HCT116 (cell line): Measurements from ENCODE around the gene FSD1. TPM values are rescaled to one million over a fixed set of nuclear protein-coding genes. Genes with fewer than 3 reads are reported as not detected.

Experiments used
- ATAC-seq: fragments of 200-7000 bp; cut with Tn5 transposase; 2 replicates; pipeline ENCODE4 v1.9.1; 2020; ENCODE audit warnings: mild to moderate bottlenecking, moderate library complexity
- BruUV-seq: library from RNA; stranded (reverse); fragments of 400-500 nt; replicated peaks from 2 replicates; lab custom pipeline; 2021; lab: Mats Ljungman, UMichigan
- CTCF ChIA-PET: fragments of 300-600 bp; sonication (Branson Sonifier 250); formaldehyde crosslinking; loops from one replicate; lab custom pipeline; 2021; ENCODE audit warnings: antibody characterized with exemption; lab: Charles Lee
- POLR2A ChIA-PET: fragments of 300-600, 350-600 bp; sonication (Branson Sonifier 250); formaldehyde crosslinking; loops from one replicate; lab custom pipeline; 2021; ENCODE audit warnings: antibody characterized with exemption; lab: Charles Lee
- RAD21 ChIA-PET, 2 experiments: fragments of 300-600 bp; sonication (Branson Sonifier 250); formaldehyde crosslinking; loops; one replicate each; lab custom pipeline; 2023; ENCODE audit warnings: low total read pairs in 2 of 2; ENCODE audit not compliant: uncharacterized antibody in 2 of 2, unreplicated experiment in 2 of 2, low non-redundant PET in 1 of 2; lab: Charles Lee
- DNase-seq: peaks from one replicate; pipeline ENCODE4 v3.0.0-alpha.2; 2010; ENCODE audit warnings: low read depth, low spot score
- H2AFZ ChIP-seq: fragments of 200-600 bp; shearing (Covaris generic), sonication (generic); 2 replicates; pipeline ENCODE4 v1.6.1; 2017; ENCODE audit warnings: low read depth, mixed run types, mixed read lengths, antibody characterized with exemption, low read length; ENCODE audit not compliant: poor library complexity, severe bottlenecking
- H3K27ac ChIP-seq: 2 replicates; pipeline ENCODE4 v1.5.1; 2012; ENCODE audit warnings: low read depth, low read length
- H3K27me3 ChIP-seq: fragments of 200-600 bp; sonication (generic); 2 replicates; pipeline ENCODE4 v1.6.1; 2016; ENCODE audit warnings: mixed run types, low read length, mixed read lengths; ENCODE audit not compliant: insufficient read depth
- H3K36me3 ChIP-seq, 2 experiments: fragments of 200-500 bp in 1 of 2; fragments of 200-600 bp in 1 of 2; sonication (Bioruptor generic) in 1 of 2; sonication (generic) in 1 of 2; 2 replicates each; pipeline versions ENCODE4 v1.5.1 to v1.6.1; 2014 to 2016; ENCODE audit warnings: low read length in 2 of 2, inconsistent platforms in 1 of 2, mixed read lengths in 1 of 2, mixed run types in 1 of 2; ENCODE audit not compliant: insufficient read depth in 2 of 2, control insufficient read depth in 1 of 2
- H3K4me1 ChIP-seq, 2 experiments: fragments of 200-600 bp in 1 of 2; sonication (generic) in 1 of 2; 2 replicates each; pipeline versions ENCODE4 v1.5.1 to v1.6.1; 2012 to 2017; ENCODE audit warnings: low read length in 2 of 2, inconsistent platforms in 1 of 2, mild to moderate bottlenecking in 1 of 2, mixed read lengths in 1 of 2, mixed run types in 1 of 2, moderate library complexity in 1 of 2; ENCODE audit not compliant: insufficient read depth in 2 of 2, control insufficient read depth in 1 of 2
- H3K4me2 ChIP-seq: fragments of 200-600 bp; sonication (generic); 2 replicates; pipeline ENCODE4 v1.6.1; 2017; ENCODE audit warnings: mixed run types, low read length, mixed read lengths
- H3K4me3 ChIP-seq, 2 experiments: fragments of 200-600 bp in 1 of 2; sonication (generic) in 1 of 2; replicated peaks in 1 of 2; 2 replicates each; pipeline ENCODE4 v1.5.1; 2011 to 2016; ENCODE audit warnings: low read length in 2 of 2, control low read depth in 1 of 2, low read depth in 1 of 2, mild to moderate bottlenecking in 1 of 2, mixed read lengths in 1 of 2, mixed run types in 1 of 2
- H3K79me2 ChIP-seq: fragments of 200-600 bp; sonication (generic); 2 replicates; pipeline ENCODE4 v1.6.1; 2017; ENCODE audit warnings: mild to moderate bottlenecking, mixed run types, low read length, moderate library complexity, mixed read lengths; ENCODE audit not compliant: insufficient read depth
- H3K9ac ChIP-seq: fragments of 200-600 bp; sonication (generic); 2 replicates; pipeline ENCODE4 v1.6.1; 2016; ENCODE audit warnings: low read length, mixed read lengths
- H3K9me2 ChIP-seq: fragments of 200-600 bp; sonication (generic), shearing (Covaris generic); 2 replicates; pipeline ENCODE4 v1.6.1; 2017; ENCODE audit warnings: mixed run types, mild to moderate bottlenecking, moderate library complexity; ENCODE audit not compliant: insufficient read depth
- H3K9me3 ChIP-seq, 2 experiments: fragments of 200-500 bp in 1 of 2; fragments of 200-600 bp in 1 of 2; sonication (Bioruptor generic) in 1 of 2; sonication (generic) in 1 of 2; 2 replicates each; pipeline ENCODE4 v1.6.1; 2014 to 2017; ENCODE audit warnings: low read length in 2 of 2, mixed read lengths in 2 of 2, inconsistent platforms in 1 of 2, low read depth in 1 of 2, mild to moderate bottlenecking in 1 of 2, mixed run types in 1 of 2, moderate library complexity in 1 of 2; ENCODE audit not compliant: control insufficient read depth in 1 of 2, insufficient read depth in 1 of 2
- H4K20me1 ChIP-seq: fragments of 200-600 bp; sonication (generic), shearing (Covaris generic); 2 replicates; pipeline ENCODE4 v1.6.1; 2017; ENCODE audit warnings: mixed run types, mild to moderate bottlenecking, moderate library complexity; ENCODE audit not compliant: insufficient read depth
- EZH2 ChIP-seq: fragments of 200-600 bp; sonication (generic); IDR thresholded peaks from 2 replicates; pipeline ENCODE4 v1.6.1; 2017; ENCODE audit warnings: antibody characterized with exemption, mixed run types
- JUND ChIP-seq: IDR thresholded peaks from 2 replicates; pipeline ENCODE4 v1.6.1; 2012
- POLR2A ChIP-seq: IDR thresholded peaks from 2 replicates; pipeline ENCODE4 v1.7.0; 2011; ENCODE audit warnings: borderline replicate concordance; ENCODE audit not compliant: insufficient read depth, insufficient read length; ENCODE audit errors: extremely low read depth
- POLR2AphosphoS5 ChIP-seq: IDR thresholded peaks from 2 replicates; pipeline ENCODE4 v1.6.1; 2011; ENCODE audit warnings: mild to moderate bottlenecking, low read depth, low read length, moderate library complexity
- RAD21 ChIP-seq: IDR thresholded peaks from 2 replicates; pipeline ENCODE4 v1.6.1; 2012; ENCODE audit warnings: low read depth, mild to moderate bottlenecking
- SIN3A ChIP-seq: IDR thresholded peaks from 2 replicates; pipeline ENCODE4 v1.6.1; 2012; ENCODE audit warnings: low read depth
- SRF ChIP-seq: IDR thresholded peaks from 2 replicates; pipeline ENCODE4 v1.6.1; 2012; ENCODE audit warnings: low read depth
- TCF7L2 ChIP-seq: IDR thresholded peaks from 2 replicates; pipeline ENCODE4 v1.7.0; 2011; ENCODE audit warnings: borderline replicate concordance, inconsistent platforms; ENCODE audit not compliant: insufficient read depth, insufficient read length; ENCODE audit errors: extremely low read depth
- ZNF274 ChIP-seq: fragments of 200-500 bp; sonication (Bioruptor generic); IDR thresholded peaks from 2 replicates; pipeline ENCODE4 v1.6.1; 2014; ENCODE audit warnings: mild to moderate bottlenecking, low read depth, low read length, inconsistent platforms
- intact Hi-C: fragments of 100-400 bp; cut with micrococcal nuclease; formaldehyde crosslinking; loops from 2 replicates; pipeline ENCODE4 v1.10.0; 2022
- total RNA-seq: library from RNA; stranded (reverse); gene quantifications from one replicate; pipeline ENCODE4 v1.2.1, GENCODE V29; 2021; ENCODE audit not compliant: unreplicated experiment
- TF ChIP-seq, protein P1 (sequence below): IDR thresholded peaks from 2 replicates; pipeline ENCODE4 v1.6.1; 2012
- TF ChIP-seq, protein P2 (sequence below): IDR thresholded peaks from 2 replicates; pipeline ENCODE4 v1.6.1; 2012; ENCODE audit warnings: low read depth
- TF ChIP-seq, protein P3 (sequence below), 3 experiments: fragments of 200-600 bp in 1 of 3; sonication (generic) in 1 of 3; IDR thresholded peaks in 2 of 3; conservative IDR thresholded peaks in 1 of 3; 2 replicates each; pipeline ENCODE4 v1.5.1; 2012 to 2017; ENCODE audit warnings: low read depth in 2 of 3, low read length in 2 of 3, antibody characterized with exemption in 1 of 3, borderline replicate concordance in 1 of 3, control low read depth in 1 of 3, mild to moderate bottlenecking in 1 of 3, mixed read lengths in 1 of 3, mixed run types in 1 of 3, moderate library complexity in 1 of 3; ENCODE audit not compliant: insufficient read depth in 1 of 3
- TF ChIP-seq, protein P4 (sequence below): IDR thresholded peaks from 2 replicates; pipeline ENCODE4 v1.6.1; 2012

FSD1 gene
- total RNA-seq, 1 experiment from 2014 or later = 20.1 TPM

DNA sequence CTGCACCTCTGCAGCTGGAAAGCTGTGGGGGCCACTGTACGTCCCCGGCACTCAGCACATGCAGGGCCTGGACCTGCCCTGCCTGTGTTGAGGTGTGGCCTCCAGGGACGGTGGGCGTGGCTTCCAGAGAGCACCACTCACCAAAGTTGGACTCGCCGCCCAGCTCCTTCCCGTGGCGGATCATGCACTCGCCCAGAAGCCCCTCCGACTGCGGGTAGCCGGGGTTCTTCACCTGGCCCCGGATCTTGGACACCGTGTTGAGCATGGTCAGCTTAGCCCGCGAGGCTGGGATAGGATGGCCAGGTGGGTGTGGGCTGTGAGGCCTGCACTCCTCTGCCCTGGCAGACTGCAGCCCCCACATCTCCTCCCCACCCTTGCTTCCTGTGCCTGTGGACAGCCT is 60.9 kb downstream of the FSD1 start:
- Histone ChIP-seq H3K9me3 (no peaks in the 10 kb centered on the region), H3K9ac (no peak overlapping the region), H3K9me2 (no peaks in the 10 kb centered on the region), H2AFZ (no peak overlapping the region), H4K20me1 (no peaks in the 10 kb centered on the region), H3K4me3 (no peak overlapping the region), H3K36me3 (peaks cover 5 to 11% of the 10 kb centered on the region in 2 experiments; a peak in 2 of 4 replicates), H3K27me3 (no peaks in the 10 kb centered on the region), H3K27ac (peak overlapping the region; percentile 19; the same call in 1 of the 2 replicates), H3K79me2 (peaks cover 30% of the 10 kb centered on the region)
- intact Hi-C loops = no loop called here
- no TSS peak for BruUV-seq
- POLR2A ChIA-PET = no interaction called here
- RAD21 ChIA-PET = no interaction called here
- CTCF ChIA-PET = no interaction called here
- DNase-seq = no peak
- TF ChIP-seq TCF7L2 (no peak), ZNF274 (no peak), EZH2 (no peak), POLR2AphosphoS5 (no peak), SIN3A (no peak)
- TF ChIP-seq, all 23 proteins: peak for 0
- Histone ChIP-seq H3K4me1 (peaks cover 6 to 41% of the 10 kb centered on the region in 2 experiments; a peak in 3 of 4 replicates), H3K4me2 (no peak overlapping the region)
- ATAC-seq = no peak

DNA sequence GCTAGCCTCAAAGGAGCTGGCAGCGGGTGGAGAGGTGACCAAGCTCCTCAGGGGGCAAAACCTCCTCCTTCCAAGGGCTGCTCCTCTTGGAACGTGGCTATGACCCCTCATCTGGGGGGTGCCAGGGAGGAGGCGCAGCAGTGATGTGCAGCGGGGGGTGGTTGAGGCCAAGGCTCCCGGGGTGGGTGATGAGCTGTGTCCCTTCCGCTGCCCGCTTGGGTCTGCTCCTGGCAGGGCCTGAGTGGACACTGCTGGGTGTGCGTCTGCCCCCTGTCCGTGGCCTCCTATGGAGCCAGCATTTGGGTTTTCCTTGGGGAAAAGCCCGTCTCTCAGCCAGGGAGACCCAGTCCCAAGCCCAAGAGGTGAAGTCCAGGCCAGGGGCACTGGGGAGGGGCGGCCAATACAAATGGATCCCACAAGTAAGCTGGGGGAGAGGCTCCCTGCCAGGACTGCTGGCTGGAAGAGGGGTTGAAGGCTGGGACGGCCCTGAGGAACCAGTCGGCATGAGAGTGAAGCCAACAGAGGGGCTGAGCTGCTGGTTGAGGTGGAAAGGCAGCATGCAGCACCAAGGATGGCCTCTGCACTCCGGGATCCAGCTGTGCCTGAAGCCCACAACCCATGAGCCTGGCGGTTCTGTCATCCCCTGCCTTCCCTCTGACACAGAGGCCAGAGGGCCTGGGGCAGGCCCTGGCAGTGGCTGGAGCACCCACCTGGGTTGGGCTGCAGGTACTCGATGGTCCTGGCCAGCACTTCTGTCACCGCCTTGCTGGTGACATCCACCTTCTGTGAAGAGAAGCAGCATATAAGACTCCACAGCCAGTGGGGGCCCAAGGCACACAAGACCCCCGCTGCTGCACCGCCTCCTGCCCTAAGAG is 61.6 kb downstream of the FSD1 start:
- Histone ChIP-seq H3K27me3 (no peaks in the 10 kb centered on the region), H3K4me2 (no peak overlapping the region), H3K79me2 (peaks cover 37% of the 10 kb centered on the region), H3K9me3 (no peaks in the 10 kb centered on the region), H3K27ac (peak overlapping the region; percentile 19; the same call in 1 of the 2 replicates), H3K4me1 (peaks cover 6 to 38% of the 10 kb centered on the region in 2 experiments; a peak in 3 of 4 replicates), H3K4me3 (no peak overlapping the region), H3K36me3 (peaks cover 5 to 9% of the 10 kb centered on the region in 2 experiments; a peak in 2 of 4 replicates), H3K9me2 (no peaks in the 10 kb centered on the region), H2AFZ (no peak overlapping the region), H3K9ac (no peak overlapping the region), H4K20me1 (no peaks in the 10 kb centered on the region)
- DNase-seq (no peak), ATAC-seq (no peak)
- ChIA-PET CTCF (no interaction called here), POLR2A (interaction anchor here (1.1 kb wide), 1 partner anchor 36 kb away, joined by 4 read pairs; the partner anchor contains the start of gene CHAF1A), RAD21 (no interaction called here)
- intact Hi-C loops = no loop called here
- BruUV-seq = no TSS peak
- no peak for TF ChIP-seq POLR2A
- TF ChIP-seq, protein P1, sequence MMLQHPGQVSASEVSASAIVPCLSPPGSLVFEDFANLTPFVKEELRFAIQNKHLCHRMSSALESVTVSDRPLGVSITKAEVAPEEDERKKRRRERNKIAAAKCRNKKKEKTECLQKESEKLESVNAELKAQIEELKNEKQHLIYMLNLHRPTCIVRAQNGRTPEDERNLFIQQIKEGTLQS = no peak
- TF ChIP-seq JUND = no peak
- TF ChIP-seq, protein P2, sequence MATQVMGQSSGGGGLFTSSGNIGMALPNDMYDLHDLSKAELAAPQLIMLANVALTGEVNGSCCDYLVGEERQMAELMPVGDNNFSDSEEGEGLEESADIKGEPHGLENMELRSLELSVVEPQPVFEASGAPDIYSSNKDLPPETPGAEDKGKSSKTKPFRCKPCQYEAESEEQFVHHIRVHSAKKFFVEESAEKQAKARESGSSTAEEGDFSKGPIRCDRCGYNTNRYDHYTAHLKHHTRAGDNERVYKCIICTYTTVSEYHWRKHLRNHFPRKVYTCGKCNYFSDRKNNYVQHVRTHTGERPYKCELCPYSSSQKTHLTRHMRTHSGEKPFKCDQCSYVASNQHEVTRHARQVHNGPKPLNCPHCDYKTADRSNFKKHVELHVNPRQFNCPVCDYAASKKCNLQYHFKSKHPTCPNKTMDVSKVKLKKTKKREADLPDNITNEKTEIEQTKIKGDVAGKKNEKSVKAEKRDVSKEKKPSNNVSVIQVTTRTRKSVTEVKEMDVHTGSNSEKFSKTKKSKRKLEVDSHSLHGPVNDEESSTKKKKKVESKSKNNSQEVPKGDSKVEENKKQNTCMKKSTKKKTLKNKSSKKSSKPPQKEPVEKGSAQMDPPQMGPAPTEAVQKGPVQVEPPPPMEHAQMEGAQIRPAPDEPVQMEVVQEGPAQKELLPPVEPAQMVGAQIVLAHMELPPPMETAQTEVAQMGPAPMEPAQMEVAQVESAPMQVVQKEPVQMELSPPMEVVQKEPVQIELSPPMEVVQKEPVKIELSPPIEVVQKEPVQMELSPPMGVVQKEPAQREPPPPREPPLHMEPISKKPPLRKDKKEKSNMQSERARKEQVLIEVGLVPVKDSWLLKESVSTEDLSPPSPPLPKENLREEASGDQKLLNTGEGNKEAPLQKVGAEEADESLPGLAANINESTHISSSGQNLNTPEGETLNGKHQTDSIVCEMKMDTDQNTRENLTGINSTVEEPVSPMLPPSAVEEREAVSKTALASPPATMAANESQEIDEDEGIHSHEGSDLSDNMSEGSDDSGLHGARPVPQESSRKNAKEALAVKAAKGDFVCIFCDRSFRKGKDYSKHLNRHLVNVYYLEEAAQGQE = no peak
- TF ChIP-seq RAD21 = no peak
- TF ChIP-seq SRF = no peak
- TF ChIP-seq, protein P3, sequence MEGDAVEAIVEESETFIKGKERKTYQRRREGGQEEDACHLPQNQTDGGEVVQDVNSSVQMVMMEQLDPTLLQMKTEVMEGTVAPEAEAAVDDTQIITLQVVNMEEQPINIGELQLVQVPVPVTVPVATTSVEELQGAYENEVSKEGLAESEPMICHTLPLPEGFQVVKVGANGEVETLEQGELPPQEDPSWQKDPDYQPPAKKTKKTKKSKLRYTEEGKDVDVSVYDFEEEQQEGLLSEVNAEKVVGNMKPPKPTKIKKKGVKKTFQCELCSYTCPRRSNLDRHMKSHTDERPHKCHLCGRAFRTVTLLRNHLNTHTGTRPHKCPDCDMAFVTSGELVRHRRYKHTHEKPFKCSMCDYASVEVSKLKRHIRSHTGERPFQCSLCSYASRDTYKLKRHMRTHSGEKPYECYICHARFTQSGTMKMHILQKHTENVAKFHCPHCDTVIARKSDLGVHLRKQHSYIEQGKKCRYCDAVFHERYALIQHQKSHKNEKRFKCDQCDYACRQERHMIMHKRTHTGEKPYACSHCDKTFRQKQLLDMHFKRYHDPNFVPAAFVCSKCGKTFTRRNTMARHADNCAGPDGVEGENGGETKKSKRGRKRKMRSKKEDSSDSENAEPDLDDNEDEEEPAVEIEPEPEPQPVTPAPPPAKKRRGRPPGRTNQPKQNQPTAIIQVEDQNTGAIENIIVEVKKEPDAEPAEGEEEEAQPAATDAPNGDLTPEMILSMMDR (IDR thresholded peaks at IDR 0.05 in 2 of 3, conservative IDR thresholded peaks at IDR 0.05 in 1 of 3; ENCODE audit: borderline replicate concordance in 1 of 3, insufficient read depth in 1 of 3, low read depth in 2 of 3, low read length in 2 of 3) = no peak
- TF ChIP-seq, protein P4, sequence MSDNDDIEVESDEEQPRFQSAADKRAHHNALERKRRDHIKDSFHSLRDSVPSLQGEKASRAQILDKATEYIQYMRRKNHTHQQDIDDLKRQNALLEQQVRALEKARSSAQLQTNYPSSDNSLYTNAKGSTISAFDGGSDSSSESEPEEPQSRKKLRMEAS = no peak
